H1 (cell line): ENCODE measurements around the gene MRPS18B. TPM values are rescaled to one million over a fixed set of nuclear protein-coding genes. Genes with fewer than 3 reads are reported as not detected.

Experiments used
- CTCF ChIA-PET: fragments of 300-600 bp; sonication (Branson Sonifier 250); formaldehyde crosslinking; loops from one replicate; lab custom pipeline; 2021; ENCODE audit not compliant: partially characterized antibody; lab: Charles Lee
- POLR2A ChIA-PET: fragments of 300-600 bp; sonication (Branson Sonifier 250); formaldehyde crosslinking; loops from one replicate; lab custom pipeline; 2021; ENCODE audit warnings: inconsistent platforms; ENCODE audit not compliant: partially characterized antibody; lab: Charles Lee
- DNase-seq, 2 experiments: peaks; one replicate each; pipeline versions ENCODE4 v3.0.0 to v3.0.0-alpha.2; 2010 to 2022; ENCODE audit warnings: low spot score in 2 of 2, low read depth in 1 of 2, mixed read lengths in 1 of 2
- FAIRE-seq: peaks from 2 replicates; lab custom pipeline; 2011; peaks lifted over from hg19 to GRCh38; lab: Jason Lieb, UNC
- H2AFZ ChIP-seq: 2 replicates; pipeline ENCODE4 v1.8.1; 2012; ENCODE audit warnings: low read length, inconsistent platforms
- H2AK5ac ChIP-seq: 2 replicates; pipeline ENCODE4 v1.6.1; 2013; ENCODE audit warnings: low read depth, low read length
- H2BK120ac ChIP-seq: replicated peaks from 2 replicates; pipeline ENCODE3; 2013; ENCODE audit warnings: low read depth, low read length, inconsistent platforms
- H2BK12ac ChIP-seq: 2 replicates; pipeline ENCODE4 v1.6.1; 2013; ENCODE audit warnings: low read depth, low read length
- H2BK15ac ChIP-seq: 2 replicates; pipeline ENCODE4 v1.6.1; 2013; ENCODE audit warnings: low read length
- H2BK20ac ChIP-seq: 2 replicates; pipeline ENCODE4 v1.6.1; 2013; ENCODE audit warnings: low read length
- H2BK5ac ChIP-seq: 2 replicates; pipeline ENCODE4 v1.6.1; 2013; ENCODE audit warnings: low read depth, low read length
- H3K14ac ChIP-seq: 2 replicates; pipeline ENCODE4 v1.6.1; 2013; ENCODE audit warnings: inconsistent platforms; ENCODE audit not compliant: insufficient read length
- H3K18ac ChIP-seq: 2 replicates; pipeline ENCODE4 v1.6.1; 2013; ENCODE audit warnings: low read length; ENCODE audit errors: extremely low read depth
- H3K23ac ChIP-seq: 2 replicates; pipeline ENCODE4 v1.6.1; 2013; ENCODE audit warnings: inconsistent platforms; ENCODE audit not compliant: insufficient read length
- H3K23me2 ChIP-seq: 2 replicates; pipeline ENCODE4 v1.6.1; 2013; ENCODE audit warnings: low read depth, low read length
- H3K27ac ChIP-seq: 2 replicates; pipeline ENCODE4 v1.6.1; 2011; ENCODE audit warnings: low read depth, low read length, inconsistent platforms
- H3K27me3 ChIP-seq, 4 experiments: replicated peaks in 1 of 4; 1 replicate in 1 of 4; 2 replicates in 3 of 4; pipeline versions ENCODE4 v1.6.1 to v1.8.1; 2011 to 2013; ENCODE audit warnings: low read length in 3 of 4, mild to moderate bottlenecking in 3 of 4, inconsistent platforms in 2 of 4, mixed read lengths in 2 of 4, moderate library complexity in 1 of 4; ENCODE audit not compliant: control insufficient read depth in 3 of 4, insufficient read depth in 3 of 4; ENCODE audit errors: extremely low read depth in 1 of 4
- H3K36me3 ChIP-seq, 4 experiments: 2 replicates each; pipeline versions ENCODE4 v1.6.1 to v1.8.1; 2011 to 2013; ENCODE audit warnings: mild to moderate bottlenecking in 4 of 4, low read length in 3 of 4, moderate library complexity in 2 of 4, control low read depth in 1 of 4, inconsistent platforms in 1 of 4; ENCODE audit not compliant: insufficient read depth in 4 of 4, control insufficient read depth in 2 of 4
- H3K4ac ChIP-seq: replicated peaks from 2 replicates; pipeline ENCODE3; 2013; ENCODE audit warnings: low read length, low read depth, mixed read lengths, inconsistent platforms; ENCODE audit not compliant: insufficient read length
- H3K4me1 ChIP-seq, 4 experiments: replicated peaks in 1 of 4; 1 replicate in 1 of 4; 2 replicates in 3 of 4; pipeline versions ENCODE4 v1.6.1 to v1.8.1; 2011 to 2013; ENCODE audit warnings: low read length in 3 of 4, inconsistent platforms in 2 of 4, mixed read lengths in 1 of 4; ENCODE audit not compliant: insufficient read depth in 4 of 4, control insufficient read depth in 3 of 4
- H3K4me2 ChIP-seq, 2 experiments: 2 replicates each; pipeline versions ENCODE4 v1.6.1 to v1.8.1; 2011 to 2013; ENCODE audit warnings: low read depth in 2 of 2, low read length in 2 of 2, control low read depth in 1 of 2, inconsistent platforms in 1 of 2, mild to moderate bottlenecking in 1 of 2; ENCODE audit not compliant: insufficient read depth in 1 of 2
- H3K4me3 ChIP-seq, 4 experiments: fragments of 200-600, 300-600 bp in 1 of 4; sonication (generic), shearing (Covaris generic), sonication (Bioruptor Twin) in 1 of 4; 2 replicates each; pipeline versions ENCODE4 v1.5.1 to v1.8.1; 2011 to 2016; ENCODE audit warnings: low read length in 4 of 4, low read depth in 3 of 4, control low read depth in 2 of 4, inconsistent platforms in 2 of 4, mild to moderate bottlenecking in 2 of 4, mixed read lengths in 1 of 4, moderate library complexity in 1 of 4; ENCODE audit not compliant: insufficient read depth in 2 of 4; ENCODE audit errors: extremely low read depth in 1 of 4
- H3K56ac ChIP-seq: replicated peaks from 2 replicates; pipeline ENCODE3; 2013; ENCODE audit warnings: low read depth, mild to moderate bottlenecking, mixed read lengths, low read length, inconsistent platforms; ENCODE audit not compliant: insufficient read length
- H3K79me1 ChIP-seq: 2 replicates; pipeline ENCODE4 v1.6.1; 2013; ENCODE audit warnings: low read depth, low read length, control low read depth
- H3K79me2 ChIP-seq, 2 experiments: 2 replicates each; pipeline versions ENCODE4 v1.6.1 to v1.8.1; 2012 to 2013; ENCODE audit warnings: low read length in 2 of 2, mild to moderate bottlenecking in 2 of 2, inconsistent platforms in 1 of 2; ENCODE audit not compliant: insufficient read depth in 2 of 2, control insufficient read depth in 1 of 2
- H3K9ac ChIP-seq, 4 experiments: replicated peaks in 1 of 4; 1 replicate in 1 of 4; 2 replicates in 3 of 4; pipeline versions ENCODE4 v1.6.1 to v1.8.1; 2011 to 2013; ENCODE audit warnings: low read depth in 3 of 4, low read length in 3 of 4, control low read depth in 2 of 4, mild to moderate bottlenecking in 2 of 4, moderate library complexity in 2 of 4, inconsistent platforms in 1 of 4; ENCODE audit errors: extremely low read depth in 1 of 4
- H3K9me3 ChIP-seq, 2 experiments: 2 replicates each; pipeline versions ENCODE4 v1.6.1 to v1.8.1; 2012 to 2013; ENCODE audit warnings: mild to moderate bottlenecking in 2 of 2, moderate library complexity in 2 of 2, control low read depth in 1 of 2, inconsistent platforms in 1 of 2, low read depth in 1 of 2, low read length in 1 of 2, mixed read lengths in 1 of 2; ENCODE audit not compliant: insufficient read depth in 2 of 2
- H4K20me1 ChIP-seq, 2 experiments: replicated peaks in 1 of 2; 2 replicates each; pipeline versions ENCODE3 to v1.8.1; 2011 to 2013; ENCODE audit warnings: inconsistent platforms in 2 of 2, low read length in 2 of 2, mild to moderate bottlenecking in 1 of 2; ENCODE audit not compliant: insufficient read depth in 2 of 2, control insufficient read depth in 1 of 2
- H4K5ac ChIP-seq: 2 replicates; pipeline ENCODE4 v1.6.1; 2013; ENCODE audit warnings: low read length, low read depth, mixed read lengths, inconsistent platforms; ENCODE audit not compliant: insufficient read length
- H4K8ac ChIP-seq: 2 replicates; pipeline ENCODE4 v1.8.0; 2013; ENCODE audit warnings: mild to moderate bottlenecking, moderate library complexity, low read length, inconsistent platforms; ENCODE audit not compliant: insufficient read depth; ENCODE audit errors: extremely low read depth
- H4K91ac ChIP-seq: replicated peaks from 2 replicates; pipeline ENCODE3; 2013; ENCODE audit warnings: low read length, mixed read lengths, inconsistent platforms; ENCODE audit not compliant: insufficient read length
- CEBPB ChIP-seq: IDR thresholded peaks from 2 replicates; pipeline ENCODE4 v1.6.1; 2012; ENCODE audit warnings: low read depth, low read length
- NANOG ChIP-seq: IDR thresholded peaks from 2 replicates; pipeline ENCODE4 v1.6.1; 2011; ENCODE audit warnings: low read length, low read depth, mild to moderate bottlenecking, inconsistent platforms; ENCODE audit not compliant: insufficient read depth, poor library complexity, severe bottlenecking
- WGBS, 2 experiments: shearing (Covaris generic) in 1 of 2; methylation state at CpG; one replicate each; pipeline versions ENCODE4 v1.1.6 to v1.1.7; 2013 to 2015; ENCODE audit warnings: low lambda C conversion rate in 2 of 2, mixed read lengths in 2 of 2, inconsistent platforms in 1 of 2, low coverage in 1 of 2, missing lambda C conversion rate in 1 of 2; ENCODE audit not compliant: insufficient replicate concordance in 2 of 2, insufficient coverage in 1 of 2, insufficient read length in 1 of 2; ENCODE audit errors: extremely low coverage in 1 of 2, missing lambda C conversion rate in 1 of 2; 5-methylcytosine and 5-hydroxymethylcytosine counted together
- polyA plus RNA-seq, 7 experiments: library from polyadenylated mRNA; depleted of rRNA in 3 of 7; stranded (reverse) in 5 of 7; unstranded in 2 of 7; fragments of >200 nt in 5 of 7; fragments of 200-250 nt in 2 of 7; gene quantifications; 1 replicate in 5 of 7; 2 replicates in 1 of 7; 4 replicates in 1 of 7; pipeline versions ENCODE4 v1.2.1 to v1.2.3, GENCODE V29; 2011 to 2013; ENCODE audit warnings: missing spikeins in 2 of 7, mixed read lengths in 2 of 7
- total RNA-seq: library from RNA; stranded (reverse); fragmentation: NEBNext Ultra II Directional; extraction: Animal tissue kit (Norgen Biotek cat#: 25700); gene quantifications from 2 replicates; pipeline ENCODE4 v1.2.1, GENCODE V29; 2021

The MRPS18B gene
- total and polyA plus RNA-seq, 2 of the 8 experiments (the other 6 are each of a cell fraction or from before 2014, with no cell fraction given): 57.8 to 83.3 TPM

- ChIA-PET CTCF (interaction anchor here (1.4 to 2.3 kb wide), 4 partner anchors 25 to 86 kb away, joined by 4 to 14 read pairs (median 11); no protein-coding TSS in a partner anchor), POLR2A (interaction anchor here (1.1 to 3.5 kb wide), 12 partner anchors 8 to 102 kb away, joined by 3 to 34 read pairs (median 7); partner anchors contain the start of genes DHX16, GNL1 and PRR3)
- H3K23me2 ChIP-seq: peaks cover 9% of the 10 kb centered on the region; the same call in 1 of the 2 replicates
- H3K79me1 ChIP-seq: peaks cover 12% of the 10 kb centered on the region; the same call in 1 of the 2 replicates
- H4K20me1 ChIP-seq: peaks cover 3 to 14% of the 10 kb centered on the region in 2 experiments
- H3K56ac ChIP-seq: no peak overlapping the region
- DNase-seq (no peak), FAIRE-seq (no peak)
- H3K14ac ChIP-seq: no peak overlapping the region
- peaks cover 0 to 4% (median 2%) of the 10 kb centered on the region in 4 experiments; a peak in 5 of 7 replicates for H3K4me1 ChIP-seq
- no peak overlapping the region for H3K4ac ChIP-seq
- H2BK12ac ChIP-seq: no peak overlapping the region
- H3K27ac ChIP-seq: no peak overlapping the region
- no peak overlapping the region for H2BK15ac ChIP-seq
- 50% methylated on average over 1 of the region's 1 CpG; no CpG with 5 or more reads in 1 of the 2 experiments for WGBS, 2 experiments
- H4K91ac ChIP-seq: no peak overlapping the region
- no peak overlapping the region for H2BK20ac ChIP-seq
- no peak overlapping the region; a peak in 3 of 7 replicates for H3K9ac ChIP-seq
- peak overlapping the region; percentile 88 to 98 (median 95); a peak in 7 of 8 replicates for H3K4me3 ChIP-seq
- no peak overlapping the region for H2AK5ac ChIP-seq
- no peak for TF ChIP-seq CEBPB
- TF ChIP-seq NANOG: no peak
- no peak overlapping the region for H2BK120ac ChIP-seq
- no peak overlapping the region for H4K5ac ChIP-seq
- H3K36me3 ChIP-seq: peaks cover 0 to 5% (median 0%) of the 10 kb centered on the region in 4 experiments; a peak in 3 of 8 replicates
- no peak overlapping the region for H3K23ac ChIP-seq
- no peak overlapping the region for H4K8ac ChIP-seq
- no peak overlapping the region for H2AFZ ChIP-seq
- no peaks in the 10 kb centered on the region for H3K27me3 ChIP-seq
- H2BK5ac ChIP-seq: no peak overlapping the region
- no peak overlapping the region for H3K18ac ChIP-seq
- peak overlapping the region; percentile 91 to 93; a peak in 3 of 4 replicates for H3K4me2 ChIP-seq
- H3K79me2 ChIP-seq: peaks cover 23 to 37% of the 10 kb centered on the region in 2 experiments
- H3K9me3 ChIP-seq: no peaks in the 10 kb centered on the region
Observed at GRCh38 chr6:30570263-30570662, 47.4 kb upstream of the MRPS18B start.
